Suprapubic skin (tissue), 4 donors: ENCODE data around the gene TTLL5. TPM values are rescaled to one million over a fixed set of nuclear protein-coding genes. Genes with fewer than 3 reads are reported as not detected.

Experiments used
- DNase-seq, 2 donors: peaks; one replicate each; pipeline ENCODE4 v3.0.0-alpha.2; 2019; ENCODE audit warnings: low spot score in 2 of 2
- H3K27ac ChIP-seq: fragments of 200-600 bp; sonication (generic); one replicate; pipeline ENCODE4 v1.5.1; 2019
- H3K27me3 ChIP-seq: fragments of 200-600 bp; sonication (generic); one replicate; pipeline ENCODE4 v1.5.1; 2019
- H3K36me3 ChIP-seq: fragments of 200-600 bp; sonication (generic); one replicate; pipeline ENCODE4 v1.5.1; 2019
- H3K4me1 ChIP-seq: fragments of 200-600 bp; sonication (generic); one replicate; pipeline ENCODE4 v1.5.1; 2019
- H3K4me3 ChIP-seq: fragments of 200-600 bp; sonication (generic); one replicate; pipeline ENCODE4 v1.5.1; 2019; ENCODE audit warnings: mild to moderate bottlenecking
- H3K9me3 ChIP-seq: fragments of 200-600 bp; sonication (generic); one replicate; pipeline ENCODE4 v1.5.1; 2019
- CTCF ChIP-seq, 2 donors: fragments of 200-600 bp in 1 of 2; fragments of 450-650 bp in 1 of 2; sonication (generic) in 1 of 2; IDR thresholded peaks; one replicate each; pipeline ENCODE4 v1.5.1; 2016 to 2019; ENCODE audit warnings: antibody characterized with exemption in 2 of 2, mild to moderate bottlenecking in 1 of 2, moderate library complexity in 1 of 2
- EP300 ChIP-seq: sonication (generic); formaldehyde crosslinking; IDR thresholded peaks from one replicate; pipeline ENCODE4 v1.6.1; 2017; ENCODE audit warnings: antibody characterized with exemption
- POLR2A ChIP-seq, 2 donors: fragments of 450-650 bp; IDR thresholded peaks; one replicate each; pipeline ENCODE4 v1.6.1; 2017; ENCODE audit warnings: antibody characterized with exemption in 2 of 2, mild to moderate bottlenecking in 2 of 2, moderate library complexity in 2 of 2
- POLR2AphosphoS5 ChIP-seq, 3 donors: sonication (generic); formaldehyde crosslinking; IDR thresholded peaks; one replicate each; pipeline ENCODE4 v1.6.1; 2017; ENCODE audit warnings: antibody characterized with exemption in 3 of 3
- WGBS: methylation state at CpG from one replicate; pipeline ENCODE4 v1.1.5; 2018; 5-methylcytosine and 5-hydroxymethylcytosine counted together
- total RNA-seq, 4 donors: library from RNA; depleted of rRNA; stranded (reverse); fragments of >200 nt; gene quantifications; one replicate each; pipeline ENCODE4 v1.1.0, GENCODE V29; 2016

Gene TTLL5
- total RNA-seq, 4 donors from 2014 or later, result 24.4 to 56.4 (median 34.8) TPM

GRCh38 chr14:75849300-75849895 lies 188.4 kb downstream of the TTLL5 start:
- no peak overlapping the region for H3K27ac ChIP-seq
- no peaks in the 10 kb centered on the region for H3K9me3 ChIP-seq
- no peaks in the 10 kb centered on the region for H3K27me3 ChIP-seq
- no peaks in the 10 kb centered on the region for H3K36me3 ChIP-seq
- no peaks in the 10 kb centered on the region for H3K4me1 ChIP-seq
- H3K4me3 ChIP-seq, result no peak overlapping the region
- DNase-seq, result no peak
- 82% methylated on average over 3 of the region's 3 CpGs for WGBS
- TF ChIP-seq POLR2A (IDR thresholded peaks at IDR 0.05) (no peak), POLR2AphosphoS5 (IDR thresholded peaks at IDR 0.05) (no peak), CTCF (IDR thresholded peaks at IDR 0.05) (no peak), EP300 (no peak)

- Histone ChIP-seq H3K9me3 (no peaks in the 10 kb centered on the region), H3K36me3 (no peaks in the 10 kb centered on the region), H3K27ac (no peak overlapping the region), H3K27me3 (no peaks in the 10 kb centered on the region), H3K4me1 (no peaks in the 10 kb centered on the region), H3K4me3 (no peak overlapping the region)
- TF ChIP-seq POLR2AphosphoS5 (IDR thresholded peaks at IDR 0.05) (no peak), EP300 (no peak), POLR2A (IDR thresholded peaks at IDR 0.05) (no peak), CTCF (IDR thresholded peaks at IDR 0.05) (no peak)
- DNase-seq, result no peak
- 98% methylated on average over 3 of the region's 6 CpGs for WGBS
Measured at GRCh38 chr14:75851574-75851866, 190.5 kb downstream of the TTLL5 start.

- no peak overlapping the region for H3K4me3 ChIP-seq
- no peaks in the 10 kb centered on the region for H3K27me3 ChIP-seq
- no peak overlapping the region for H3K27ac ChIP-seq
- 68% methylated on average over 6 of the region's 6 CpGs for WGBS
- no peaks in the 10 kb centered on the region for H3K36me3 ChIP-seq
- H3K9me3 ChIP-seq, result no peaks in the 10 kb centered on the region
- TF ChIP-seq POLR2AphosphoS5 (IDR thresholded peaks at IDR 0.05) (no peak), CTCF (IDR thresholded peaks at IDR 0.05) (no peak), POLR2A (IDR thresholded peaks at IDR 0.05) (no peak), EP300 (no peak)
- H3K4me1 ChIP-seq, result no peaks in the 10 kb centered on the region
- no peak for DNase-seq
Measured at GRCh38 chr14:75854111-75854799, 193.2 kb downstream of the TTLL5 start.

- no peaks in the 10 kb centered on the region for H3K36me3 ChIP-seq
Measured at GRCh38 chr14:75857199-75857598, 196.2 kb downstream of the TTLL5 start.

GRCh38 chr14:75858362-75858761 lies 197.3 kb downstream of the TTLL5 start:
- no peaks in the 10 kb centered on the region for H3K4me1 ChIP-seq
- 96% methylated on average over 2 of the region's 2 CpGs for WGBS
- H3K27ac ChIP-seq, result no peak overlapping the region
- no peak overlapping the region for H3K4me3 ChIP-seq
- TF ChIP-seq CTCF (IDR thresholded peaks at IDR 0.05) (no peak), EP300 (no peak), POLR2AphosphoS5 (IDR thresholded peaks at IDR 0.05) (no peak), POLR2A (IDR thresholded peaks at IDR 0.05) (no peak)
- H3K9me3 ChIP-seq, result no peaks in the 10 kb centered on the region
- DNase-seq, result no peak
- H3K36me3 ChIP-seq, result no peaks in the 10 kb centered on the region
- no peaks in the 10 kb centered on the region for H3K27me3 ChIP-seq

More at GRCh38 chr14:75857199-75857598, 196.2 kb downstream of the TTLL5 start:
- H3K27ac ChIP-seq, result no peak overlapping the region
- no peak for TF ChIP-seq EP300
- no peaks in the 10 kb centered on the region for H3K4me1 ChIP-seq
- H3K4me3 ChIP-seq, result no peak overlapping the region
- 97% methylated on average over 1 of the region's 1 CpG for WGBS
- H3K9me3 ChIP-seq, result no peaks in the 10 kb centered on the region
- no peaks in the 10 kb centered on the region for H3K27me3 ChIP-seq
- no peak for DNase-seq
